Cardiac muscle cell (in vitro differentiated cells and primary cell): ENCODE results near the gene CCDC178. TPM values are rescaled to one million over a fixed set of nuclear protein-coding genes. Genes with fewer than 3 reads are reported as not detected.

Experiments
- DNase-seq, 2 donors: peaks; one replicate each; pipeline versions ENCODE4 v3.0.0 to v3.0.0-alpha.2; 2010 to 2017; ENCODE audit warnings: low read depth in 1 of 2, low spot score in 1 of 2
- H3K27ac ChIP-seq: fragments of 200-600 bp; sonication (generic); 2 replicates; pipeline ENCODE4 v1.5.1; 2016
- H3K27me3 ChIP-seq: fragments of 200-600 bp; sonication (generic); 2 replicates; pipeline ENCODE4 v1.6.0; 2016; ENCODE audit warnings: control low read depth
- H3K36me3 ChIP-seq: fragments of 200-600 bp; sonication (generic); 2 replicates; pipeline ENCODE4 v1.5.1; 2016; ENCODE audit warnings: control low read depth
- H3K4me1 ChIP-seq: fragments of 200-600 bp; sonication (generic); 2 replicates; pipeline ENCODE4 v1.8.1; 2017; ENCODE audit warnings: low read depth, mild to moderate bottlenecking, mixed run types
- H3K4me3 ChIP-seq: fragments of 200-600 bp; sonication (generic); 2 replicates; pipeline ENCODE4 v1.5.1; 2016; ENCODE audit warnings: mild to moderate bottlenecking
- H3K9me3 ChIP-seq: fragments of 200-600 bp; sonication (generic); 2 replicates; pipeline ENCODE4 v1.5.1; 2017; ENCODE audit warnings: low read depth, mild to moderate bottlenecking, control low read depth
- polyA plus RNA-seq: library from polyadenylated mRNA; unstranded; fragments of >200 nt; fragmentation: Nextera tagmentation; extraction: Ambion mirVana; gene quantifications from 2 replicates; pipeline ENCODE4 v1.2.1, GENCODE V29; 2016
- total RNA-seq: library from RNA; depleted of rRNA; stranded (reverse); fragments of >200 nt; gene quantifications from 2 replicates; pipeline ENCODE4 v1.2.3, GENCODE V29; 2016
- TF ChIP-seq, protein P1 (sequence below): IDR thresholded peaks from 2 replicates; pipeline ENCODE4 v1.5.1; 2012; ENCODE audit warnings: low read depth, mild to moderate bottlenecking, low read length

The CCDC178 gene
- total and polyA plus RNA-seq, 2 experiments from 2014 or later, result 0.82 TPM; not detected in 1

DNA sequence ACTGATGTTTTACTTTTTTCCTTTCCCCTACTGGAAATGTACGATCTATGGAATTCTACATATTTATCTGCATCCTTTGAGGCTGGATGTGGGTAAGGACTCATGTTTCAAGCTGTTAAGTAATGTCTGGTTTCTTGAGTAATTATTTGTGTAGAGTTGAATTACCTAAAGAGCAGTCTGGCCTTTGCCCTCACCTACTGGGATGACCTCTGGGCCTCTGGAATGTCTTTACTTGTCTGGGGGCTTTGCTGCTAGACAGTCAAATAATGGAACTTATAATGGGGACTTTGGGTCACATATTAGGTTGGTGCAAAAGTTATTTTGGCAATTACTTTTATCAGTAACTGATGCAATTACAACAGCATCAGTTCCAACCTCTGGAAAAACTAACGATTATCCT lies 244.7 kb downstream of the CCDC178 start:
- DNase-seq, result no peak
- Histone ChIP-seq H3K36me3 (no peaks in the 10 kb centered on the region), H3K4me3 (no peak overlapping the region), H3K27me3 (no peaks in the 10 kb centered on the region), H3K27ac (no peak overlapping the region), H3K4me1 (no peaks in the 10 kb centered on the region), H3K9me3 (no peaks in the 10 kb centered on the region)
- TF ChIP-seq, protein P1, sequence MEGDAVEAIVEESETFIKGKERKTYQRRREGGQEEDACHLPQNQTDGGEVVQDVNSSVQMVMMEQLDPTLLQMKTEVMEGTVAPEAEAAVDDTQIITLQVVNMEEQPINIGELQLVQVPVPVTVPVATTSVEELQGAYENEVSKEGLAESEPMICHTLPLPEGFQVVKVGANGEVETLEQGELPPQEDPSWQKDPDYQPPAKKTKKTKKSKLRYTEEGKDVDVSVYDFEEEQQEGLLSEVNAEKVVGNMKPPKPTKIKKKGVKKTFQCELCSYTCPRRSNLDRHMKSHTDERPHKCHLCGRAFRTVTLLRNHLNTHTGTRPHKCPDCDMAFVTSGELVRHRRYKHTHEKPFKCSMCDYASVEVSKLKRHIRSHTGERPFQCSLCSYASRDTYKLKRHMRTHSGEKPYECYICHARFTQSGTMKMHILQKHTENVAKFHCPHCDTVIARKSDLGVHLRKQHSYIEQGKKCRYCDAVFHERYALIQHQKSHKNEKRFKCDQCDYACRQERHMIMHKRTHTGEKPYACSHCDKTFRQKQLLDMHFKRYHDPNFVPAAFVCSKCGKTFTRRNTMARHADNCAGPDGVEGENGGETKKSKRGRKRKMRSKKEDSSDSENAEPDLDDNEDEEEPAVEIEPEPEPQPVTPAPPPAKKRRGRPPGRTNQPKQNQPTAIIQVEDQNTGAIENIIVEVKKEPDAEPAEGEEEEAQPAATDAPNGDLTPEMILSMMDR, result no peak

DNA sequence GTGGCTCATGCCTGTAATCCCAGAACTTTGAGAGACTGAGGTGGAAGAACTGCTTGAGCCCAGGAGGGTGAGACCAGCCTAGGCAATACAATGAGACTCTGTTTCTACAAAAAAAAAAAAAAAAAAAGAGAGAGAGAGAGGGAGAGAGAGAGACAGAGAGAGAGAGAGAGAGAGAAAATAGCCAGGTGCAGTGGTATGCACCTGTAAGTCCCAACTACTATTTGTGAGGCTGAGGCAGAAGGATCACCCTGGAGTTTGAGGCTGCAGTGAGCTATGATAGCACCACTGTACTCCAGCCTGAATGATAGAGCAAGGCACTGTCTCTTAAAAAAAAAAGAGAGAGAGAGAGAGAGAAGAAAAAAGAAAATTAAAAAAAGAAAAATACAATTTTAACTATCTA lies 245.7 kb downstream of the CCDC178 start:
- no peaks in the 10 kb centered on the region for H3K9me3 ChIP-seq
- no peak overlapping the region for H3K4me3 ChIP-seq
- no peaks in the 10 kb centered on the region for H3K27me3 ChIP-seq
- H3K27ac ChIP-seq, result no peak overlapping the region
- no peaks in the 10 kb centered on the region for H3K4me1 ChIP-seq
- H3K36me3 ChIP-seq, result no peaks in the 10 kb centered on the region
- TF ChIP-seq, protein P1, result no peak
- DNase-seq, result no peak

DNA sequence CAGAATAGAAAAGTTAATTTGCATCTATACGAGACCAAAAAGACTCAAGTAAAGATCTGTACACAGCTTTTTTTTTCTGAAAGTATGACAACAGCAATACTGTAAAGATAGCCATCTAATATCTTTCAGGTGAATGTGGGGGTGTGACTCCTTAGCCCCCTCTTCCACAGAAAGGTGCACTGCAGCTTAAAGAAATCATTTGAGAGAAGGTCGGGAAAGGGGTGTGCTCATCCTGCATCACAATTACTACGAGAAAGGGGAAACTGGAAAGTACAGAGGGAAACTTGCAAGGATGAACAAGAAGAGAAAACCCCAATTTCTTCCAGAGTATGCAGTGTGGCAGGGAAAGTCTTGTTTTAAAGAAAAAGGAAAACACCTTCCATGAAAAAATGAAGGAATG lies 255.6 kb downstream of the CCDC178 start:
- no peak for DNase-seq
- Histone ChIP-seq H3K27ac (no peak overlapping the region), H3K9me3 (no peaks in the 10 kb centered on the region), H3K4me1 (no peaks in the 10 kb centered on the region), H3K36me3 (no peaks in the 10 kb centered on the region), H3K27me3 (no peaks in the 10 kb centered on the region), H3K4me3 (no peak overlapping the region)
- TF ChIP-seq, protein P1, result no peak

DNA sequence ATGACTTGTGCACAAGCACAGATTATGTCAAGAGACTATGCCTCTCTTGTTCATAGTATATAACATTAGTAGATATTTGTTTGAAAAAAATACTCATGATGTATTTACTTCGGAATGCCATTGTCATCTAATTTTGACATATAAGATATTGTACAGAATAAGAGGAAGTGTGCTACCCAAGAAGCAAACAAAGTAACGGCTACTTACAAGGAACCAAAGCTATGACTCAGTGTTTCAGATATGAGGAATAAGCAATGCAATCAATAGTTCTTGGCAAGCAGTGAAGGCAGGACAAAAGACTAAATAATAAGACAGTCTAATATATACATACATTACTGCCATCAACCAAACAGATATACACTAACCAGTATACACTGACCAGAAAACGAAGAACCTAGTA lies 256.3 kb downstream of the CCDC178 start:
- DNase-seq, result peak in 1 of 2 donors; percentile 4
- no peaks in the 10 kb centered on the region for H3K9me3 ChIP-seq
- H3K27me3 ChIP-seq, result no peaks in the 10 kb centered on the region
- no peaks in the 10 kb centered on the region for H3K4me1 ChIP-seq
- H3K4me3 ChIP-seq, result no peak overlapping the region
- H3K36me3 ChIP-seq, result no peaks in the 10 kb centered on the region
- H3K27ac ChIP-seq, result no peak overlapping the region
- TF ChIP-seq, protein P1, result no peak

DNA sequence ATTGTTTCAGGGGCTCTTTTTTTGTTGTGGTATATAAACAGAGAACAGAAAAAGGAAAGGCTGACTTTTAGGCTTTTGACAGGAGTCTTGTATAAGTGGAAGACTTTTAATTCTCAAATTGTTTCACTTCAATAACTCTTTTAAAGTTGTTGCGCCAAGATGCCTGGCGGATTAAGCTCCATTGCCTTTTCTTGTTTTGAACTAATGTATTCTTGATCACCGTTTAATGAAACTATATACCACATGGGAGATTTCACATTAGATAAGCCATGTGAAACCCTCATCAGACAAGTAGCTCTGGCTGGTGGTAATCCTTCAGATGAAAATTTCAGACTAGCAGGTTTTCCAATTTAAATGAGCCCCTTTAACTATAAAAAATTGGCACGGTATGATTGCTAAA lies 257.4 kb downstream of the CCDC178 start:
- no peaks in the 10 kb centered on the region for H3K9me3 ChIP-seq
- no peak overlapping the region for H3K27ac ChIP-seq
- TF ChIP-seq, protein P1, result no peak
- H3K27me3 ChIP-seq, result no peaks in the 10 kb centered on the region
- H3K36me3 ChIP-seq, result no peaks in the 10 kb centered on the region
- DNase-seq, result no peak
- no peak overlapping the region for H3K4me3 ChIP-seq
- no peaks in the 10 kb centered on the region for H3K4me1 ChIP-seq

DNA sequence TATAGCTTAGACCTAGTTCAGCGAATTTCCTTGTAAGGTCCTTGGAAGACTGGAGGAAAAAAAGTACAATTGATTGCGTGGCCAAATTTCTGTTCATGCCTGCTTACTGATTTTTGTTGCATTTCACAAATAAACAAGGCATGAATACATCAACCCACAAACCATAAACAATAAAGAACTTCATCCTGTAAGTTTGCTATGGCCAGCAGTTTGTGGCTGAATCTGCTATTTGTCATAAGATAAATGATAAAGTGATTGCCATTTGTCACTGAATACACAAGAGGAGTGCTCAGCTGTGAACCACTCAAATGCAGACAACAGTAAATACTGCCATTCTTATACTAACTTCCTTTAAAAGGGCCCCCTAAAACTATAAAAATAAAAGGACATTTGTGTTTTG lies 259.5 kb downstream of the CCDC178 start:
- Histone ChIP-seq H3K9me3 (no peaks in the 10 kb centered on the region), H3K36me3 (no peaks in the 10 kb centered on the region), H3K4me3 (no peak overlapping the region), H3K27ac (no peak overlapping the region), H3K4me1 (no peaks in the 10 kb centered on the region), H3K27me3 (no peaks in the 10 kb centered on the region)
- TF ChIP-seq, protein P1, result no peak
- no peak for DNase-seq
